B cell (primary cell): ENCODE results near the gene ETV1. TPM values are rescaled to one million over a fixed set of nuclear protein-coding genes. Genes with fewer than 3 reads are reported as not detected.

Experiments used
- ATAC-seq: fragments of 200-7000 bp; cut with Tn5 transposase; one replicate; pipeline ENCODE4 v1.10.0; 2021; ENCODE audit warnings: low read depth, mild to moderate bottlenecking, moderate number of reproducible peaks, moderate library complexity
- CTCF ChIA-PET: fragments of 350-600 bp; sonication (Branson Sonifier 250); formaldehyde crosslinking; loops from one replicate; lab custom pipeline; 2021; ENCODE audit warnings: antibody characterized with exemption, inconsistent platforms; lab: Charles Lee
- POLR2A ChIA-PET: fragments of 350-600 bp; sonication (Branson Sonifier 250); formaldehyde crosslinking; loops from one replicate; lab custom pipeline; 2021; ENCODE audit warnings: antibody characterized with exemption; lab: Charles Lee
- DNase-seq: peaks from one replicate; pipeline ENCODE4 v3.0.0; 2013
- H2AFZ ChIP-seq: 2 replicates; pipeline ENCODE4 v1.6.1; 2012; ENCODE audit warnings: mild to moderate bottlenecking, low read depth, low read length; ENCODE audit not compliant: insufficient read depth, poor library complexity, severe bottlenecking
- H3K27ac ChIP-seq, 2 donors: 1 replicate in 1 of 2; 2 replicates in 1 of 2; pipeline ENCODE4 v1.5.1; 2012 to 2013; ENCODE audit warnings: low read length in 2 of 2, mild to moderate bottlenecking in 2 of 2, moderate library complexity in 1 of 2
- H3K27me3 ChIP-seq, 4 experiments: fragments of 200-600 bp in 1 of 4; sonication (generic) in 1 of 4; replicated peaks in 1 of 4; 1 replicate in 2 of 4; 2 replicates in 2 of 4; pipeline versions ENCODE4 v1.6.1 to v1.7.0; 2013 to 2016; ENCODE audit warnings: low read length in 3 of 4, mild to moderate bottlenecking in 2 of 4, mixed read lengths in 1 of 4, moderate library complexity in 1 of 4; ENCODE audit not compliant: insufficient read depth in 4 of 4, control insufficient read depth in 3 of 4; ENCODE audit errors: control extremely low read depth in 1 of 4
- H3K36me3 ChIP-seq, 2 experiments: replicated peaks in 1 of 2; 1 replicate in 1 of 2; 2 replicates in 1 of 2; pipeline versions ENCODE4 v1.6.1 to v1.7.1; 2013; ENCODE audit warnings: low read length in 1 of 2; ENCODE audit not compliant: insufficient read depth in 2 of 2, control insufficient read depth in 1 of 2; ENCODE audit errors: control extremely low read depth in 1 of 2, extremely low read depth in 1 of 2
- H3K4me1 ChIP-seq, 2 donors: fragments of 200-600 bp in 1 of 2; sonication (generic) in 1 of 2; 1 replicate in 1 of 2; 2 replicates in 1 of 2; pipeline versions ENCODE4 v1.5.1 to v1.6.1; 2013 to 2017; ENCODE audit warnings: low read length in 2 of 2; ENCODE audit not compliant: control insufficient read depth in 2 of 2, insufficient read depth in 2 of 2
- H3K4me2 ChIP-seq: replicated peaks from 2 replicates; pipeline ENCODE3; 2012; ENCODE audit warnings: mild to moderate bottlenecking, low read depth, low read length; ENCODE audit not compliant: poor library complexity, severe bottlenecking
- H3K4me3 ChIP-seq, 5 experiments: fragments of 200-600 bp in 1 of 5; sonication (generic) in 1 of 5; 1 replicate in 3 of 5; 2 replicates in 2 of 5; pipeline versions ENCODE4 v1.5.1 to v1.7.0; 2011 to 2016; ENCODE audit warnings: low read length in 4 of 5, mild to moderate bottlenecking in 4 of 5, low read depth in 2 of 5, control low read depth in 1 of 5, moderate library complexity in 1 of 5; ENCODE audit not compliant: insufficient read depth in 1 of 5; ENCODE audit errors: control extremely low read depth in 1 of 5, extremely low read depth in 1 of 5
- H3K79me2 ChIP-seq: fragments of 200-600 bp; sonication (generic); one replicate; pipeline ENCODE4 v1.6.0; 2016; ENCODE audit warnings: low read length; ENCODE audit not compliant: control insufficient read depth, insufficient read depth
- H3K9ac ChIP-seq: fragments of 200-600 bp; sonication (generic); 2 replicates; pipeline ENCODE4 v1.6.1; 2017; ENCODE audit warnings: mild to moderate bottlenecking, low read length, moderate library complexity
- H3K9me3 ChIP-seq, 3 donors: one replicate each; pipeline versions ENCODE4 v1.6.1 to v1.7.1; 2013; ENCODE audit warnings: low read length in 2 of 3; ENCODE audit not compliant: control insufficient read depth in 2 of 3, insufficient read depth in 1 of 3; ENCODE audit errors: control extremely low read depth in 1 of 3
- H4K20me1 ChIP-seq: 2 replicates; pipeline ENCODE4 v1.6.0; 2012; ENCODE audit warnings: mild to moderate bottlenecking, low read length; ENCODE audit not compliant: insufficient read depth, control insufficient read depth, poor library complexity, severe bottlenecking
- H3K27ac Mint-ChIP-seq: one replicate; pipeline ENCODE4 v1.8.0; 2021; ENCODE audit warnings: mixed read lengths
- H3K27me3 Mint-ChIP-seq: one replicate; pipeline ENCODE4 v1.8.0; 2021; ENCODE audit warnings: mixed read lengths
- H3K4me1 Mint-ChIP-seq: one replicate; pipeline ENCODE4 v1.8.0; 2021; ENCODE audit warnings: mixed read lengths
- H3K4me3 Mint-ChIP-seq: one replicate; pipeline ENCODE4 v1.8.0; 2021; ENCODE audit warnings: mixed read lengths
- H3K9me3 Mint-ChIP-seq: one replicate; pipeline ENCODE4 v1.8.0; 2022; ENCODE audit warnings: mixed read lengths; ENCODE audit not compliant: insufficient read depth
- EZH2 ChIP-seq: IDR thresholded peaks from 2 replicates; pipeline ENCODE4 v1.6.1; 2012; ENCODE audit warnings: borderline replicate concordance, low read depth, mild to moderate bottlenecking, moderate library complexity, low read length; ENCODE audit not compliant: insufficient read depth, poor library complexity, severe bottlenecking
- WGBS: methylation state at CpG from one replicate; pipeline ENCODE4 v1.1.5; 2013; ENCODE audit warnings: missing lambda C conversion rate; ENCODE audit not compliant: insufficient coverage; 5-methylcytosine and 5-hydroxymethylcytosine counted together
- intact Hi-C: fragments of 100-400 bp; cut with micrococcal nuclease; formaldehyde crosslinking; loops from one replicate; pipeline ENCODE4 v1.10.0; 2022
- polyA plus RNA-seq: library from polyadenylated mRNA; depleted of rRNA; stranded (reverse); fragments of >200 nt; gene quantifications from 2 replicates; pipeline ENCODE4 v1.2.3, GENCODE V29; 2012
- total RNA-seq, 2 donors: library from RNA; stranded (reverse); fragments of 120-200 nt in 1 of 2; gene quantifications; 1 replicate in 1 of 2; 2 replicates in 1 of 2; pipeline versions ENCODE4 v1.2.3 to v1.2.4, GENCODE V29; 2013 to 2022
- TF ChIP-seq, protein P1 (sequence below): fragments of 200-600 bp; IDR thresholded peaks from one replicate; pipeline ENCODE4 v1.8.0; 2022; ENCODE audit warnings: antibody characterized with exemption, mild to moderate bottlenecking

Gene ETV1
- total and polyA plus RNA-seq, 2 donors (not counting 1 experiment from before 2014, with no cell fraction given), result not detected

DNA sequence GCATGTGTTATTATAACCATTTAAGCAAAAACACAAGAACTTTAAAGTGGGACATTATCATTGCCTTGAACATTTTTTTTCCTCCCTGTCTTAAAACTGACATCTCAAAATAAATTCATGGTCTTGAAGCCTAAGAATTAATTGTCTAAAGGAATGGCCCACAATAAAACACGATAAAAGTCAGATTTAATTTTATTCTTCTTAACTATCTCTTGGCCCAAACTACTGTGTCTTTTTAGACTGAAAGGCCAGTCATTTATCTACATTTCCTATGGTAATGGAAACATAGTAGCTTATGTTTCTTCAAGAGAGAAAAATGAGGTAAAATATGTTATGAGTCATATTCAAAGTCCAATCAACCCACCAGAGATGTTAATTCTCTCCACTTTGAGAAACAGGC is 24.4 kb upstream of the ETV1 start:
- DNase-seq, result no peak
- intact Hi-C loops, result no loop called here
- ChIA-PET POLR2A (no interaction called here), CTCF (no interaction called here)
- Mint-ChIP-seq H3K4me3 (no peak overlapping the region), H3K4me1 (no peaks in the 10 kb centered on the region), H3K9me3 (no peaks in the 10 kb centered on the region), H3K27me3 (no peaks in the 10 kb centered on the region), H3K27ac (no peak overlapping the region)
- H3K27me3 ChIP-seq, result no peaks in the 10 kb centered on the region
- H3K79me2 ChIP-seq, result no peaks in the 10 kb centered on the region
- ATAC-seq, result no peak
- H3K4me3 ChIP-seq, result no peak overlapping the region
- no peak overlapping the region for H3K27ac ChIP-seq
- TF ChIP-seq EZH2, result no peak
- TF ChIP-seq, protein P1, sequence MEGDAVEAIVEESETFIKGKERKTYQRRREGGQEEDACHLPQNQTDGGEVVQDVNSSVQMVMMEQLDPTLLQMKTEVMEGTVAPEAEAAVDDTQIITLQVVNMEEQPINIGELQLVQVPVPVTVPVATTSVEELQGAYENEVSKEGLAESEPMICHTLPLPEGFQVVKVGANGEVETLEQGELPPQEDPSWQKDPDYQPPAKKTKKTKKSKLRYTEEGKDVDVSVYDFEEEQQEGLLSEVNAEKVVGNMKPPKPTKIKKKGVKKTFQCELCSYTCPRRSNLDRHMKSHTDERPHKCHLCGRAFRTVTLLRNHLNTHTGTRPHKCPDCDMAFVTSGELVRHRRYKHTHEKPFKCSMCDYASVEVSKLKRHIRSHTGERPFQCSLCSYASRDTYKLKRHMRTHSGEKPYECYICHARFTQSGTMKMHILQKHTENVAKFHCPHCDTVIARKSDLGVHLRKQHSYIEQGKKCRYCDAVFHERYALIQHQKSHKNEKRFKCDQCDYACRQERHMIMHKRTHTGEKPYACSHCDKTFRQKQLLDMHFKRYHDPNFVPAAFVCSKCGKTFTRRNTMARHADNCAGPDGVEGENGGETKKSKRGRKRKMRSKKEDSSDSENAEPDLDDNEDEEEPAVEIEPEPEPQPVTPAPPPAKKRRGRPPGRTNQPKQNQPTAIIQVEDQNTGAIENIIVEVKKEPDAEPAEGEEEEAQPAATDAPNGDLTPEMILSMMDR, result no peak
- WGBS, result no CpG with 5 or more reads among the region's 1 CpG
- no peaks in the 10 kb centered on the region for H3K4me1 ChIP-seq
- no peaks in the 10 kb centered on the region for H3K9me3 ChIP-seq
- no peaks in the 10 kb centered on the region for H4K20me1 ChIP-seq
- no peaks in the 10 kb centered on the region for H3K36me3 ChIP-seq
- no peak overlapping the region for H3K4me2 ChIP-seq
- H3K9ac ChIP-seq, result no peak overlapping the region
- no peak overlapping the region for H2AFZ ChIP-seq

DNA sequence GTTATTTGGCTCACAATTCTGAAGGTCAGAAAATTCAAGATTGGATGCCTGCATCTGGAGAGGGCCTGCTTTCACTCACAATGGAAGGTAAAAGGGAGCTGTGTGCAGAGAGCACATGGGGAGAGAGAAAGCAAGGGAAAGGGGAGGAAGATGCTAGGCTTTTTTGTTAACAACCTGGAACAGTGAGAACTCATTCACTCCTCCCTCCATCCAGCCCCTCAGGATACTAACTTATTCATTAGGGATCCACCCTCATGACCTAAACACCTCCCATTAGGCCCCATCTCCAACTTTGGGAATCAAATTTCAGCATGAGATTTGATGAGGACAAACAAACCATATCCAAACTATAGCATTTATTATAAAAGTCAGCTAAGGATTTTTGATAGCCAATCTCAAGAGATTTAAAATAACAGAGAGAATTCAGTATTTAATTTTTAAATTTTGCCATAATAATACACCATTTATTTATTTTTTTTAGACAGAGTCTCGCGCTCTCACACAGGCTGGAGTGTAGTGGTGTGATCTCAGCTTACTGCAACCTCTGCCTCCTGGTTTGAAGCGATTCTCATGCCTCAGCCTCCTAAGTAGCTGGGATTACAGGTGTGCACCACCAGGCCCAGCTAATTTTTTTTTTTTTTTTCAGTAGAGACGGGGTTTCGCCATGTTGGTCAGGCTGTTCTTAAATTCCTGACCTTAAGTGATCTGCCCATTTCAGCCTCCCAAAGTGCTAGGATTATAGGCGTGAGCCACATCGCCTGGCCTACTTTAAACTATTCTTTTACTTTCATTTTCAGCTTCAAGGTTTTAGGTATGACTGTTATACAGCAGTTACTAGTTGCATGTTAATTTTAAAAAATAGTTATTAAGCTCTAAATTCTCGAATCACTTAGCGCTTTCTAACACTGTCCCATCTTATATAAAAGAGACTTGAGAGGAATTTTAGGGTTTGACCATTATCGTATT is 20.3 kb upstream of the ETV1 start:
- DNase-seq, result no peak
- 94% methylated on average over 2 of the region's 10 CpGs for WGBS
- H3K27me3 Mint-ChIP-seq, result no peaks in the 10 kb centered on the region
- Histone ChIP-seq H4K20me1 (no peaks in the 10 kb centered on the region), H3K4me1 (no peaks in the 10 kb centered on the region), H3K27me3 (no peaks in the 10 kb centered on the region), H3K4me2 (no peak overlapping the region), H3K27ac (no peak overlapping the region), H3K4me3 (no peak overlapping the region), H3K9me3 (no peaks in the 10 kb centered on the region), H2AFZ (no peak overlapping the region), H3K36me3 (no peaks in the 10 kb centered on the region), H3K79me2 (no peaks in the 10 kb centered on the region), H3K9ac (no peak overlapping the region)
- TF ChIP-seq, protein P1, result no peak
- no peaks in the 10 kb centered on the region for H3K9me3 Mint-ChIP-seq
- H3K27ac Mint-ChIP-seq, result no peak overlapping the region
- POLR2A ChIA-PET, result no interaction called here
- H3K4me1 Mint-ChIP-seq, result no peaks in the 10 kb centered on the region
- CTCF ChIA-PET, result no interaction called here
- intact Hi-C loops, result no loop called here
- H3K4me3 Mint-ChIP-seq, result no peak overlapping the region
- ATAC-seq, result no peak
